ENCODE measurements around the gene TNP2. TPM values are rescaled to one million over a fixed set of nuclear protein-coding genes. Genes with fewer than 3 reads are reported as not detected.

TNP2 gene
- total RNA-seq, 2 donors from 2014 or later = not detected

DNA sequence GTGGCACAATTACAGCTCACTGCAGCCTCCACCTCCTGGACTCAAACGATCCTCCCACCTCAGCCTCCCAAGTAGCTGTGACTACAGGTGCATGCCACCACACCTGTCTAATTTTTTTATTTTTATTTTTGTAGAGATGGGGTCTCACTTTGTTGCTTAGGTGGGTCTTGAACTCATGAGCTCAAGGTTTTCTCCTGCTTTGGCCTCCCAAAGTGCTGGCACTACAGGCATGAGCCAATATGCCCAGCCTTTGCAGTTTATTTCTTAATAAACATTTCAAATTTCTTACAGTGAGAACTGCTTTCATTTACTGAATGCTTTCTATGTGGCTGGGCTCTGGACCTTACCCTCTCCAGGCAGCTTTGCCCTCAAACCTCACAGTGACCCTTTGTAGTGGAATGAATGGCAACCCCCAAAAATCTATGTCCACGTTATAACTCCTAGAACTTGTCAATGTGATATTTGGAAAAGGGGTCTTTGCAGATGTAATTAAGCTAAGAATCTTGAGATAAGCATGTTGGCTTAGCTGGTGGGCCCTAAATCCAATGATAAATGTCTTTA, 1.6 kb upstream of the TNP2 start:
- no peaks in the 10 kb centered on the region for H3K36me3 Mint-ChIP-seq
- H3K9me3 Mint-ChIP-seq = peaks cover 0 to 5% of the 10 kb centered on the region in 2 donors
- no peak for DNase-seq (ENCODE audit: low spot score in 2 of 2)
- no peak for ATAC-seq
- no peak overlapping the region for H3K27ac Mint-ChIP-seq

GRCh38 chr16:11265124-11265523, 4.0 kb downstream of the TNP2 start:
- DNase-seq (ENCODE audit: low spot score in 2 of 2) = no peak
- H3K9me3 Mint-ChIP-seq = peaks cover 0 to 5% of the 10 kb centered on the region in 2 donors
- no peak for ATAC-seq
- no peaks in the 10 kb centered on the region for H3K36me3 Mint-ChIP-seq
- H3K27ac Mint-ChIP-seq = no peak overlapping the region

GRCh38 chr16:11264155-11264832, 4.8 kb downstream of the TNP2 start:
- H3K27ac Mint-ChIP-seq = peak overlapping the region; percentile 30 to 48
- DNase-seq (ENCODE audit: low spot score in 2 of 2) (no peak), ATAC-seq (peak; percentile 12 to 14)
- H3K36me3 Mint-ChIP-seq = no peaks in the 10 kb centered on the region
- H3K9me3 Mint-ChIP-seq = peaks cover 0 to 5% of the 10 kb centered on the region in 2 donors

GRCh38 chr16:11263737-11264136, 5.4 kb downstream of the TNP2 start:
- Mint-ChIP-seq H3K27ac (peak overlapping the region; percentile 30 to 48), H3K9me3 (peaks cover 0 to 5% of the 10 kb centered on the region in 2 donors), H3K36me3 (no peaks in the 10 kb centered on the region)
- ATAC-seq (peak; percentile 90 to 93), DNase-seq (ENCODE audit: low spot score in 2 of 2) (peak; percentile 57 to 70)

GRCh38 chr16:11262915-11263314, 6.2 kb downstream of the TNP2 start:
- ATAC-seq = no peak
- DNase-seq (ENCODE audit: low spot score in 2 of 2) = no peak
- Mint-ChIP-seq H3K9me3 (no peaks in the 10 kb centered on the region), H3K27ac (no peak overlapping the region), H3K36me3 (no peaks in the 10 kb centered on the region)

DNA sequence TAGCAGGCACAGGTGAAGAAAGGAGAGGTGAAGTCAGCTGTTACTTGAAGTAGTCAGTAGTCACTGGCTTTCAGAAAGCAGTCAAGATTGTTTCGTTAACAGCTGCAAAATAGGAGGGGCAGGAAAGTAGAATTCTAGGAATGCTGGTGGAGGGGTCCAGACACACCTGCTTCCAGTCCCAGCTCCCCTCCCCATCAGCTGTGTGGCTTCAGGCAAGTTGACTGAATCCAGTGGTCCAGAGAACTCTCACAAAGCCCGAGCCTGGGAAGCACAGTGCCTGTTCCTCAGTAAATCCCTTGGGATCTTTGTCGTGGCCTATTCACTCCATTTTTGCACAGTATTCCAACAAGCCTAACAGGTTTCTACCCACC, 8.5 kb downstream of the TNP2 start:
- H3K36me3 Mint-ChIP-seq = no peaks in the 10 kb centered on the region
- ATAC-seq (no peak), DNase-seq (ENCODE audit: low spot score in 2 of 2) (no peak)
- no peaks in the 10 kb centered on the region for H3K9me3 Mint-ChIP-seq
- no peak overlapping the region for H3K27ac Mint-ChIP-seq

DNA sequence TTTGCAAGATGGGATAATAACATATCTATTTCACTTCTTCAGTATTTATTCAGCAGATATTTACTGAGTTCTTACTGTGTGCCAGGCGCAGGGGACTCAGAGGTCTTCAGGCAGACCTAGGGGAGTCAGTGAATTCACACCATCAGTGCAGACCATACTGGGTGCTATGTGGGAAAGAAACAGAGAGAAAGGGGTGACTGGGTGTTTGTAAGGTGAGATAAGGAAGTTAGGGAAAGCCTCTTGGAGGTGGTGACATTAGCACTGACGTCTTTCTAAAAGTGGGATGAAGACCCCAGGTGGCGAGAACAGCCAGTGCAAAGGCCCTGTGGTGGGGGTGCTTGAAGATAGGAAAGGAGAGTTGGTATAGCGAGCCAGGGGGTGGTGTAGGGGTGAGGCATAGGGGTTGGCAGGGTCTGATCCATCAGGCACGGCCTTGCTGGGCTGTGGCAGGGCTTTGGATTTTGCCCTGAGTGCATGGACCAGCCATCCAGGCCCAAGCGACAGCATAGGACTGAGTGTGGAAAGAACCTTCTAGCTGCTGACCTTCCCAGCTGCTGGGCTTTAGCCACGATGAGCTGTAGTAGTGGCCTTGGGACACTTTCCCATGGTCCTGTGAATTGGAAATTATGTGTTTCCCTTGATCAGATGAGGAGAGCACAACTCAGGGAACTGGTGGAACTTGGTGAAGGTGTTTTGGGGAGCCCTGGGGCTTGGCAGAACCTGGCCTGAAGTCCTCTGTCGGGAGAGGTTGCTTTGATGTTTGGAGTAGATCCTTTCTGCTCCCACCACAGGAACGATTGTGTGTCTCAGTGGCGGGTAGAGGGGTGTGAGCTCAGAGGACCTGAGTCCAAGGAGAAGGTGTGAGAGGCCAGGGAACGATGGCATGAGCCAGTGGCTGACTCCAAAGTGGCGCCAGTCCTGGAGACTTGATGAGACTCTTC, 9.2 kb downstream of the TNP2 start:
- Mint-ChIP-seq H3K36me3 (peaks cover 0 to under 1% of the 10 kb centered on the region in 2 donors), H3K27ac (no peak overlapping the region), H3K9me3 (no peaks in the 10 kb centered on the region)
- DNase-seq (ENCODE audit: low spot score in 2 of 2) (no peak), ATAC-seq (no peak)

GRCh38 chr16:11258553-11259492, 10.3 kb downstream of the TNP2 start:
- Mint-ChIP-seq H3K9me3 (no peaks in the 10 kb centered on the region), H3K27ac (peak overlapping the region; percentile 53 to 88), H3K36me3 (peaks cover 7 to 12% of the 10 kb centered on the region in 2 donors)
- DNase-seq (ENCODE audit: low spot score in 2 of 2) = peak in 1 of 2 donors; percentile 41
- ATAC-seq = peak; percentile 11 to 25

DNA sequence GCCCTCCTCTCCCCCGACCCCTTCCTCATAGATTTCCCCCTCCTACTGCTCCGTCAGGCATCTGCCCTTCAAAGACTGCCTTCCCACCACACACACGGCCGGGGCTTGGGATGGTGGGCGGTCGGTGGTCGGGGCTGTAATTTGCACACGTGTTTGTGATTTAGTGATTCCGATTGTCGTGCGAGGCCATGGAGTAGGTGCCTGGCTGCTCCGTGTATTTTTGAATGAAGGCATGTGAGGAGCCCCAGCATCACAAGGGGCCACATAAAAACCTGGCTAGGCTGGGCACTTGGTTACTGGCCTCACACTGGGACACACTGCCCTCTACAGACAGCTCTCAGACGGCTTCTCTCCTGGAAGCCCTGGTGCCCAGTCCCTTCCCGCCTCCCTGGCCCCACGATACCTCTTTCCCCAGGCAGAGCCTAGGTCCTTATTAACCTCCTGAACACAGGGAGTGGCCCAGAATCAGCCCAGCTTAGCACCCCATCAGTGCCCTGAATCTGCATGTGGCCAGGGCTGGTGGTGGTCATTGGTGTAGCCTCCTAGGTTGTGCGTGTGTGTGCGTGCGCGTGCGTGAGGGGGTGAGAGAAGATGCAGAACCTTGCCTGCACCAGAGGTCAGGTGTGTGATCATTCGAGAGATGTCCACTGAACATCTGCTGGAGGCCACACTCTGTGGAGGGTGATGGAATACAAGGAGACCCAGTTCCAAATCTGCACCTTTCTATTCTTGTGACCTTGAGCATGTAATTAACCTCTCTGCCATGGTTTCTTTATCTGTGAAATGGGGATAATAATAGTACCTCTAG, 11.8 kb downstream of the TNP2 start:
- Mint-ChIP-seq H3K9me3 (no peaks in the 10 kb centered on the region), H3K36me3 (peaks cover 22 to 27% of the 10 kb centered on the region in 2 donors), H3K27ac (peak overlapping the region; percentile 95 to 99)
- peak; percentile 61 to 77 for DNase-seq (ENCODE audit: low spot score in 2 of 2)
- ATAC-seq = peak in 1 of 2 donors; percentile 25

GRCh38 chr16:11256661-11257130, 12.4 kb downstream of the TNP2 start:
- Mint-ChIP-seq H3K36me3 (peaks cover 28 to 33% of the 10 kb centered on the region in 2 donors), H3K9me3 (no peaks in the 10 kb centered on the region), H3K27ac (peak overlapping the region; percentile 95 to 99)
- no peak for ATAC-seq
- no peak for DNase-seq (ENCODE audit: low spot score in 2 of 2)

DNA sequence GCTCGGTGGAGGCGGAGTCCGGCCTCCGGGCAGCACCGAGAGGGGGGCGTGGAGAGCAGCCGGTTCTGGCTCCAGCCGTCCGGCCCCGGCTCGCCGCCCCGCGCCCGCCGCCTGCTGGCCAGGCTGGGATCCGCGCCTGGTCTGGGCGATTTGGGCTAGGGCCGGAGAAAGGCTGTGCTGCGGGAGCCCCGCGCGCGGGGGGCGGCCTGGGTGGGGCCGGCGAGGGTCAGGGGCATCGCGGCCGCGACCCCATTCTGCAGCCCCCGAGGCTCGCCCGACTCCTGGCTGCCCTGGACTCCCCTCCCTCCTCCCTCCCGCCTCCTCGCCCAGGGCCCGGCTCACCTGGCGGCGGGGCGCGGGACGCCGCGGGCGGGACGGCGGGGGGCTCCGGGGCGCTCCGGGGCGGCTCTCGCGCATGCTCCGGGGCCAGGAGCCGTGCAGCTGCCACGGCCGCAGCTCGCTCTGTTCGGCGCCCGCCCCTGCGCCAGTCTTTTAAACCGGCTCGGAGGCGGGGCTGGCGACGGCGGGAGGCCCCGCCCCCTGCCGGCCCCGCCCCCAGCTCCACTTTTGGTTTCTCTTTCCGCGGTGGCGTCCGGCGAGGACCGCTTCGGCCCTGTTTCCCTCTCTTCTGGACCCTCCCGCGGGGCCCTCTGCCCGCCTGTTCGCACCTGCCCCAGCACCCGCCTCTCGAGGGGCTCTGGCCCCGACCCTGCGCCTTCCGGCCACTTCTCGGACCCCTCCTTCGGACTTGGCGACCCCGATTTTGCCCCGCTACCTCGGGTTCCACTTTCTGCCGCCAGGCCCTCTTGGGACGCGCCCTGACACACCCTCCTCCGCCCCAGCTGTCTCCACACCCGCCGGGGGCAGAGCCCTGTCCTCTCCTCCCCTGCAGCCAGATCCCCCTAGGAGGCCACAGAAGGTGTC, 13.1 kb downstream of the TNP2 start, which contains the start of gene SOCS1:
SOCS1 (minus strand) TSS at position 468 of the 924 bp plus-strand sequence. CDS start 726 bp downstream, outside the sequence.
- ATAC-seq (peak; percentile 47 to 53), DNase-seq (ENCODE audit: low spot score in 2 of 2) (peak; percentile 95 to 96)
- peak within 1 kb of the TSS; percentile 97 to 99 for H3K27ac Mint-ChIP-seq
- H3K36me3 Mint-ChIP-seq = peaks cover 30 to 34% of the 10 kb centered on the region in 2 donors
- H3K9me3 Mint-ChIP-seq = no peaks in the 10 kb centered on the region

DNA sequence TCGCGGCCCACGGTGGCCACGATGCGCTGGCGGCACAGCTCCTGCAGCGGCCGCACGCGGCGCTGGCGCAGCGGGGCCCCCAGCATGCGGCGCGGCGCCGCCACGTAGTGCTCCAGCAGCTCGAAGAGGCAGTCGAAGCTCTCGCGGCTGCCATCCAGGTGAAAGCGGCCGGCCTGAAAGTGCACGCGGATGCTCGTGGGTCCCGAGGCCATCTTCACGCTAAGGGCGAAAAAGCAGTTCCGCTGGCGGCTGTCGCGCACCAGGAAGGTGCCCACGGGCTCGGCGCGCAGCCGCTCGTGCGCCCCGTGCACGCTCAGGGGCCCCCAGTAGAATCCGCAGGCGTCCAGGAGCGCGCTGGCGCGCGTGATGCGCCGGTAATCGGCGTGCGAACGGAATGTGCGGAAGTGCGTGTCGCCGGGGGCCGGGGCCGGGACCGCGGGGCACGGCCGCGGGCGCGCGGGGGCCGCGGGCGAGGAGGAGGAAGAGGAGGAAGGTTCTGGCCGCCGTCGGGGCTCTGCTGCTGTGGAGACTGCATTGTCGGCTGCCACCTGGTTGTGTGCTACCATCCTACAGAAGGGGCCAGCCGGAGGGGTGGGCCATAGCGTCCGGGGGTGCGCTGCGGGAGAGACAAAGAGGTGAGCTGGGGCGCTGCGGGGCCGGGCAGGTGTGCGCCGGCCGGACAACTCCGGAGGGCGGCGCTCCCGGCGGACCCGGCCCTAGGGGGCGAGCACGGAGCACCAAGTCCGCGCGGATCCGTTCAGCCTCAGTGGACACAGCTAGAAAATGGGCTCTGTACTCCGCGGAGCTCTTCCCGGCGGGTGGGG, 14.0 kb downstream of the TNP2 start:
- Mint-ChIP-seq H3K36me3 (peaks cover 30 to 43% of the 10 kb centered on the region in 2 donors), H3K27ac (peak overlapping the region; percentile 97 to 98), H3K9me3 (no peaks in the 10 kb centered on the region)
- peak in 1 of 2 donors; percentile 7 for ATAC-seq
- DNase-seq (ENCODE audit: low spot score in 2 of 2) = peak; percentile 53 to 71

DNA sequence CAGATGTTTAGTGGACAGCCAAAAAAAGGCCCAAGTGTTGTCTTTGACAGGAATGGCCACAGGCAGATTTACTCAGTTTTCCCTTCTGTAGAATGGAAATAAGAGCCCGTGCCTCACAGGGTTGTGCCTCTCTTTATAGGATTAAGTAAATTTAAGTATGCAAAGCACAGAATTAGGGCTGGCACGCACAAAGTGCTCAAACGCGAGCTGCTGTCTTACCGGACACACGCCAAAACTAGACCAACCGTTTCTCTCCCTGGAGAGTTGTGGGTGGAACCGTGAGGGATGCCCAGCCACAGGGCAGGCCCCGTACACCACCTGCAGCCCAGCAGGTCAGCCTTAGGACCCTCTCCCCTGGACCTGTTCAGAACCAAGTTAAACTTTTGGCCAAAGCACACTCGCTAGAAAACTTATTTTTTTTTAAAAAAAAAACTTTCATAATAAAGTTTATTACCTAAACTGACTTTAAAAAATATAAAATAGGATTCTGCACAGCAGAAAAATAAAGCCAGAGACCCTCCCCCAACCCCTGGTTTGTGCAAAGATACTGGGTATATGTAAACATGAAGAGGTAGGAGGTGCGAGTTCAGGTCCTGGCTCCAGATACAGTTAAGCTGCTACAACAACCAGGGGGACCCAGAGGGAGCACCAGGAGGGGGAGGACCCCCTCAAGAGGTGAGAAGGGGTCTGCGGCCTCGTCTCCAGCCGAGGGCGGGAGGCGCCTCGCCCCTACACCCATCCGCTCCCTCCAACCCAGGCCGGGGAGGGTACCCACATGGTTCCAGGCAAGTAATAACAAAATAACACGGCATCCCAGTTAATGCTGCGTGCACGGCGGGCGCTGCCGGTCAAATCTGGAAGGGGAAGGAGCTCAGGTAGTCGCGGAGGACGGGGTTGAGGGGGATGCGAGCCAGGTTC, 14.9 kb downstream of the TNP2 start:
- H3K36me3 Mint-ChIP-seq = peaks cover 30 to 43% of the 10 kb centered on the region in 2 donors
- DNase-seq (ENCODE audit: low spot score in 2 of 2) (no peak), ATAC-seq (no peak)
- peak overlapping the region; percentile 97 to 98 for H3K27ac Mint-ChIP-seq
- H3K9me3 Mint-ChIP-seq = no peaks in the 10 kb centered on the region

Data from activated naive CD4-positive, alpha-beta T cell treated with anti-CD3 and anti-CD28 coated beads, Interleukin-2, amount 50 U/mL, for 72 hours (primary cell).